Testis (tissue), 3 donors: ENCODE results near the gene PTPRN2. TPM values are rescaled to one million over a fixed set of nuclear protein-coding genes. Genes with fewer than 3 reads are reported as not detected.

Experiments used
- DNase-seq: peaks from one replicate; pipeline ENCODE4 v3.0.0-alpha.2; 2019
- H3K27ac ChIP-seq, 2 donors: fragments of 200-600 bp; sonication (generic); one replicate each; pipeline ENCODE4 v1.5.1; 2019
- H3K27me3 ChIP-seq: fragments of 200-600 bp; sonication (generic); one replicate; pipeline ENCODE4 v1.5.1; 2019
- H3K36me3 ChIP-seq: fragments of 200-600 bp; sonication (generic); one replicate; pipeline ENCODE4 v1.5.1; 2017; ENCODE audit warnings: low read depth; ENCODE audit errors: missing control alignments
- H3K4me1 ChIP-seq: fragments of 200-600 bp; sonication (generic); one replicate; pipeline ENCODE4 v1.5.1; 2019
- H3K4me3 ChIP-seq, 2 donors: fragments of 200-600 bp; sonication (generic); one replicate each; pipeline ENCODE4 v1.5.1; 2017 to 2019
- H3K9me3 ChIP-seq: fragments of 200-600 bp; sonication (generic); one replicate; pipeline ENCODE4 v1.5.1; 2017
- POLR2A ChIP-seq: fragments of 450-650 bp; IDR thresholded peaks from one replicate; pipeline ENCODE4 v1.6.1; 2017; ENCODE audit warnings: antibody characterized with exemption, mild to moderate bottlenecking, moderate library complexity
- WGBS, 2 donors: methylation state at CpG; one replicate each; pipeline ENCODE4 v1.1.5; 2018; 5-methylcytosine and 5-hydroxymethylcytosine counted together
- intact Hi-C: fragments of 100-400 bp; cut with DNase I; formaldehyde crosslinking; loops from one replicate; pipeline ENCODE4 v1.15.1; 2023; ENCODE audit warnings: low total_unique reads
- polyA plus RNA-seq: library from polyadenylated mRNA; stranded (reverse); fragments of 350-450 nt; fragmentation: Illumina TruSeq; extraction: RNeasy Lipid Tissue Mini Kit (QIAGEN cat#74804); gene quantifications from one replicate; pipeline ENCODE4 v1.2.3, GENCODE V29; 2014; ENCODE audit warnings: low read depth, low replicate concordance; ENCODE audit not compliant: insufficient read depth
- total RNA-seq, 2 donors: library from RNA; depleted of rRNA; stranded (reverse); fragments of >200 nt; gene quantifications; one replicate each; pipeline ENCODE4 v1.2.3, GENCODE V29; 2016
- TF ChIP-seq, protein P1 (sequence below), 3 experiments: fragments of 450-650 bp in 2 of 3; fragments of 200-600 bp in 1 of 3; sonication (generic) in 1 of 3; IDR thresholded peaks; one replicate each; pipeline ENCODE4 v1.5.1; 2016 to 2019; ENCODE audit warnings: antibody characterized with exemption in 3 of 3, mild to moderate bottlenecking in 2 of 3, moderate library complexity in 1 of 3

Gene PTPRN2
- total and polyA plus RNA-seq, 3 donors from 2014 or later = 9.3 to 10.8 (median 9.8) TPM

DNA sequence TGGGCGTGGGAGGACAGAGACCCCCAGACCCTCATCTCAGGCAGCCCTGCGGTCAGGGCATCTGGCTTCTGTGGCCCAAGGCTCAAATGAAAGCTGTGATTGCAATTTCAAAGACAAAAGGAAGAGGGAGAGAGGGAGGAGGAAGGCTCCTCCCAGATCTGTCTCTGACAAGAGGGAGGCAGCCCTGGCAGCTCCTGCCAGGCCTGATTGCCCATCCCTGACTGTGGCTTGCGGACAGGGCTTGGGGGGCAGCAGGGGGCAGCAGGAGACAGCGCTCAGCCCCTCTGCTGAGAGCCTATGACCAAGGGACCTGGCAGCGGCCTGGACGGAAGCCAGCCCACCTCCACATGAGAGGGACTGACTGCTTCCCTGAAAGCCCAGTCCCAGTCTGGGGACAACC lies 91.8 kb downstream of the PTPRN2 start:
- H3K4me3 ChIP-seq = no peak overlapping the region
- intact Hi-C loops = no loop called here
- H3K27me3 ChIP-seq = no peaks in the 10 kb centered on the region
- TF ChIP-seq, protein P1, sequence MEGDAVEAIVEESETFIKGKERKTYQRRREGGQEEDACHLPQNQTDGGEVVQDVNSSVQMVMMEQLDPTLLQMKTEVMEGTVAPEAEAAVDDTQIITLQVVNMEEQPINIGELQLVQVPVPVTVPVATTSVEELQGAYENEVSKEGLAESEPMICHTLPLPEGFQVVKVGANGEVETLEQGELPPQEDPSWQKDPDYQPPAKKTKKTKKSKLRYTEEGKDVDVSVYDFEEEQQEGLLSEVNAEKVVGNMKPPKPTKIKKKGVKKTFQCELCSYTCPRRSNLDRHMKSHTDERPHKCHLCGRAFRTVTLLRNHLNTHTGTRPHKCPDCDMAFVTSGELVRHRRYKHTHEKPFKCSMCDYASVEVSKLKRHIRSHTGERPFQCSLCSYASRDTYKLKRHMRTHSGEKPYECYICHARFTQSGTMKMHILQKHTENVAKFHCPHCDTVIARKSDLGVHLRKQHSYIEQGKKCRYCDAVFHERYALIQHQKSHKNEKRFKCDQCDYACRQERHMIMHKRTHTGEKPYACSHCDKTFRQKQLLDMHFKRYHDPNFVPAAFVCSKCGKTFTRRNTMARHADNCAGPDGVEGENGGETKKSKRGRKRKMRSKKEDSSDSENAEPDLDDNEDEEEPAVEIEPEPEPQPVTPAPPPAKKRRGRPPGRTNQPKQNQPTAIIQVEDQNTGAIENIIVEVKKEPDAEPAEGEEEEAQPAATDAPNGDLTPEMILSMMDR (IDR thresholded peaks at IDR 0.05) = no peak
- no peak for TF ChIP-seq POLR2A
- H3K4me1 ChIP-seq = no peaks in the 10 kb centered on the region
- H3K9me3 ChIP-seq = no peaks in the 10 kb centered on the region
- no peaks in the 10 kb centered on the region for H3K36me3 ChIP-seq
- DNase-seq = no peak
- no peak overlapping the region for H3K27ac ChIP-seq
- WGBS, 2 donors = 13 to 33% methylated on average over 6 of the region's 6 CpGs

DNA sequence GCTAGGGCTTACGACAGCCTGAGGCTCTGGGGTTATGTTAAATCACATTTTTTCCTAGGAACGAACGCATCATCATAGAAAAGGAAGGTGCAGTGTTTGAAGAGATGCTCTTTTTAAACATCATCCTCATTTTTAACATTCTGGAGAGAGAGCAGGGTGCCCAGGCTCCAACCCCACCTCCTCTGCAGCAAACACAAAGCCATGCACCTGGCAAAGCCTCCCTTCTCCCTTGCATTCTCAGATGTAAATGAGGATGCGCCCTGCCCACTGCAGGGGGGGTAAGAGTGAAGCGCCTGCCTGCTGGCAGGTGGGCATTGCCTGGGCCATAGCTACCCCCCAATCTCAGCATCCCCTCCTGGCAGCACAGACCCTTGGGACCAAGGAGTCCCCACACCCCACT lies 92.4 kb downstream of the PTPRN2 start:
- H3K9me3 ChIP-seq = no peaks in the 10 kb centered on the region
- WGBS, 2 donors = 38 to 78% methylated on average over 5 of the region's 5 CpGs
- intact Hi-C loops = no loop called here
- TF ChIP-seq, protein P1 (IDR thresholded peaks at IDR 0.05) = no peak
- TF ChIP-seq POLR2A = no peak
- H3K27ac ChIP-seq = no peak overlapping the region
- no peak overlapping the region for H3K4me3 ChIP-seq
- no peak for DNase-seq
- no peaks in the 10 kb centered on the region for H3K27me3 ChIP-seq
- H3K36me3 ChIP-seq = no peaks in the 10 kb centered on the region
- H3K4me1 ChIP-seq = no peaks in the 10 kb centered on the region

DNA sequence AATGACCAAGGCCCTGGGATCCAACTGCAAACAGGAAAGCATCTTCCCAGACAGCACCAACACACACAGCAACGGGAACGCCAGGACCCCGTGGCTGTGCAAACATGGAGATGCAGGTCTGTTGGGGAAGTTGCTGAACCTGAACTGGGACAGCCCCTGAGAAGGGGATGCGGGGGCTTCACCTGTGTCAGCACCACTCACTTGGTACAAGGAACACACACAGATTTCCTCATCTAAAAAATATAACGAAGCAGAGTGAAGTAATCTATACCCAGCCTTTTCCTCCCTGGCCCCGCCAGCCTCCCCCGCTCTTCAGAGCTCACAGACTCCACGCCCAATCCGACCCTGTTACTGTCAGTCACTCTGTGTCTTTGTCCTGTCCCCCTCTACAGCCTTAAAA lies 93.0 kb downstream of the PTPRN2 start:
- H3K4me1 ChIP-seq = no peaks in the 10 kb centered on the region
- H3K9me3 ChIP-seq = no peaks in the 10 kb centered on the region
- no peaks in the 10 kb centered on the region for H3K36me3 ChIP-seq
- 40 to 45% methylated on average over 9 of the region's 9 CpGs for WGBS, 2 donors
- no peak for DNase-seq
- H3K27ac ChIP-seq = no peak overlapping the region
- H3K27me3 ChIP-seq = no peaks in the 10 kb centered on the region
- H3K4me3 ChIP-seq = no peak overlapping the region
- intact Hi-C loops = no loop called here
- TF ChIP-seq POLR2A = no peak
- TF ChIP-seq, protein P1 (IDR thresholded peaks at IDR 0.05) = no peak

DNA sequence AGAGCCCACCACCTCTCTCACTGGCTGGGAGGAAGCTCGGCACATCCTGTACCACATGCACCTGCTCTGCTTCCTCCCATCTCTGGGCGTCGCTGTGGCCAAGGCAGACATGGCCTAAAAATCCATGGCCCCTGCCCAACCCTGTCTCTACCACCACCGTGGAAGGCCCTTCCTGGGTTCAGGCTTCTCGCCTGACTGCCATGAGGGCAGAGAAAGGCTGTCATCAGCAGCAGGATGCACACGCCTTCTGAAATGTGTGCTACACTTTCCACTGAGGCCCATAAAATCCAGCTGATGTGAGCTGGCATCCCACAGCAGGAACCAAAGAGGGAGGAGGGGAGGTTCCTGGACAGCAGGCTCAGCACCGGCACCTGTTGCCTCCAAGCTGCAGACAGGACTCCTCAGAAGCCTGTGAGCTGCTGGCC lies 93.4 kb downstream of the PTPRN2 start:
- Histone ChIP-seq H3K9me3 (no peaks in the 10 kb centered on the region), H3K27ac (no peak overlapping the region), H3K36me3 (no peaks in the 10 kb centered on the region), H3K4me1 (no peaks in the 10 kb centered on the region), H3K27me3 (no peaks in the 10 kb centered on the region), H3K4me3 (no peak overlapping the region)
- no peak for DNase-seq
- no peak for TF ChIP-seq POLR2A
- TF ChIP-seq, protein P1 (IDR thresholded peaks at IDR 0.05) = no peak
- intact Hi-C loops = no loop called here
- WGBS, 2 donors = 54 to 70% methylated on average over 5 to 7 of the region's 7 CpGs

DNA sequence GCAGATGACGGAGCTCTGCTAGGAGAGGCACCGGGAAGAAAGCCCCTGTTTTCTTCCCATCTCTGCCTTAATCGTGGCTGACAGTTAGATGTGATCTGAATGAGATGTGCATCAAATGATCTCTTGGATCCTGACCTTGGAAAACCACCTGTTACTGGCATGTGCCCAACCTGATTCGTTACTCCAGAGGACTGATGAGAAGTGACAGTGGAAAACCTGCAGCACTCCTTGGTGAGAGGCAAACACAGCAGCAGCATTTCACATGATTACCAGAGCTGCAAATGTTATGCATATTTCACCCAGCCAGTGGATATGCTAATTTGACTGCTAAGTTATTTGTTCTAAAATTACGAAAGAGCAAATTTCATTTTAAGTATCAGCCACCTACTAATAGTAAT lies 95.3 kb downstream of the PTPRN2 start:
- H3K4me3 ChIP-seq = no peak overlapping the region
- intact Hi-C loops = no loop called here
- no peak for TF ChIP-seq POLR2A
- TF ChIP-seq, protein P1 (IDR thresholded peaks at IDR 0.05) = no peak
- DNase-seq = no peak
- H3K36me3 ChIP-seq = no peaks in the 10 kb centered on the region
- no peak overlapping the region for H3K27ac ChIP-seq
- H3K4me1 ChIP-seq = no peaks in the 10 kb centered on the region
- no peaks in the 10 kb centered on the region for H3K27me3 ChIP-seq
- 64 to 69% methylated on average over 5 of the region's 5 CpGs for WGBS, 2 donors
- no peaks in the 10 kb centered on the region for H3K9me3 ChIP-seq
